ENCODE data around the gene C3orf18. TPM values are rescaled to one million over a fixed set of nuclear protein-coding genes. Genes with fewer than 3 reads are reported as not detected.

Gene C3orf18
- 12.5 and 19.3 TPM in 2 replicates for total RNA-seq (2014; rRNA removed; shearing (Covaris generic))

DNA sequence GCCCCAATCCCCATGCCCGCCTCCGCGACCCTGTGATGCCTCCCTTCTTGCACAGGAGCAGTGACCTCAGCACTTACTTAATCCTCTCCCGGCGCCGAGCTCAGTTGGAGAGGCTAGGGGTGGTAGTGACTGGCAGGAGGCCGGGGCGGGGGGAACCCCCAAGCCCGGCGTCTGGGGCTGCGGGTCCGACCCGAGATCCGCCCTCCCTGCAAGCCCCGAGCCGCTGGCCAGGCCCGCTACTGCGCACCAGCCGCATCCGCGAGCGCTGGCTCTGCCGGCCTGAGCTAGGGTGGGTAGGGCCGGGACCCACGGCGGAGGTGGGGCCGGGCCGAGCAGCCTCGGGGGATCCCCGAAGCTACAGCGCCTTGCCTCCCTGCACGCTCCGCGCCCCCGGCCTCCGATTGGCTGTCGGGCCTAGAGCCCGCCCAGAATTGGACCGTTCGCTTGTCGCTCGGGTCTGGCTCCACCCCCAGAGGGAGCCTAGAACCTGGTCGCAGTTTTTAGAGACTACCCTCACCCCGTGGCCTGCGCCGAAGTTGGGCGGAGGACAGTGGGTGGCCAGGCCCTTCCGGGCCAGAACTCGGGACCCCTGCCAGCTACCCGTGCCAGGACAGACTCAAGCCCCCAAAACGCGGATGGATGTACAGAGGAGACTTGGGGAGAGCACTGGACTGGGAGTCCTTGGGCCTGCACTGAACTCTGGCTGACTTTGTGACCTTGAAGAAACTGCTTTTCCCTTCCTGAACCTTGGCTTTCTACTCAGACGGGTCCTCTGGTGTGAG, at the start of gene C3orf18:
Gene C3orf18 (minus strand): TSS at position 362 of the 782 bp plus-strand sequence. CDS start 2,048 bp downstream, outside the sequence.
- DNase-seq, result peak; percentile 100
- H3K36me3 ChIP-seq (replicated peaks; ENCODE audit: control insufficient read depth, insufficient read depth, low read length), result no peaks in the 10 kb centered on the region; the same call in 1 of the 2 replicates
- peaks cover 13% of the 10 kb centered on the region for H3K27me3 ChIP-seq (ENCODE audit: control insufficient read depth, insufficient read depth, low read length)
- H3K4me3 ChIP-seq (ENCODE audit: insufficient read depth, low read depth, low read length), result peak within 1 kb of the TSS; percentile 69

DNA sequence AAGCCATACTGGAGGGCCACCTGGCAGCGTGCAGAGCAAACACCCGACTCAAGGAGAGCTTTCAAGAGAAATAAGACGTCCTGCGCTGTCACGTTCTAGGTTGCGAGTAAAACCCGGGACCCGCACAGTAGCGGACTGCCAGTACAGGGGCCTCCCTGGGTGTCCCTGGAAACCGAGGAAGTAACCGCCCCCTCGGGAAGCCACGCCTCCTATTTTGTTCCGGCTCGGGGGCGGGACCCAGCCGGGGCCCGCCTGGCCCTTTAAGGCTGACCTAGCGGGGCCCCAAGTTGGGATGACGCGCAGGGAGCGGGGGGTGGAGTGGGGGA, 49.2 kb upstream of the C3orf18 start:
- DNase-seq, result peak; percentile 99
- H3K4me3 ChIP-seq (ENCODE audit: insufficient read depth, low read depth, low read length), result peak overlapping the region; percentile 75
- H3K27me3 ChIP-seq (ENCODE audit: control insufficient read depth, insufficient read depth, low read length), result peaks cover 16% of the 10 kb centered on the region
- H3K36me3 ChIP-seq (replicated peaks; ENCODE audit: control insufficient read depth, insufficient read depth, low read length), result no peaks in the 10 kb centered on the region; the same call in 1 of the 2 replicates

DNA sequence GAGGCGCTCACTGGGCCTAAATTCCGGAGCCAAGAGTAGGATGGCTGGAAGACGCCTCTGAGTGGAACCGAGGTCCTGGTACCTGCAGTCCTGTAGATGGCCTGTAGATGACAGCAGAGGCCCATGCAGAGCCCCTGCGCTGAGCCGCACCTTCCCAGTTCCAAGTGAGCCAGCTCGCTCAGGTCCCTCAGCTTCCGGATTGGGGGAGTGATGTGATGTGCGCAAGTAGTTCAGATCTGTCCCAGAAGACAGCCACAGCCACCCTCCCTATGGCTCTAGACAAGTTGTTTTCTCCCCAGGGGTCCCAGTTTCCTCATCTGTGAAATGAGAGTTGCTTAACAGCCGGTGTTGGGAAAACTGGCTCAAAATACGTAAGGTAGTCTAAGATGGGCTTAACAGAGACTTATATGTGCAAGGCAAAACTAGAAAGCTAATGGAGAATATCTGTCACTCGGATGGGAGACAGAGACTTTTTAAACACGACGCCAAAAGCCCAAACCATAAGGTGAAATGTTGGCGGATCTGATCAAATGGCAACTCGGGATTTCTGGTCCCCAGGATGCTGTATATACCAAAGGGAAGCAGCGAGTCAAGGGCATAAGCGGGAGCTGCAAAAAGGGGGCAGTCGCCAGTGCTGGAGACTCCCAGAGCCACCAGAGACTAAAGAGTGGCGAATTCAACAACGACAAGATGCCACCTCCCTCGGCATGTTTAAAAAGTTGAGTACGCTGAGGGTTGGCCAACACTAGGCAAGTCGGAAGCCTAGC, 48.6 kb upstream of the C3orf18 start:
- Histone ChIP-seq H3K4me3 (ENCODE audit: insufficient read depth, low read depth, low read length) (peak overlapping the region; percentile 51), H3K36me3 (replicated peaks; ENCODE audit: control insufficient read depth, insufficient read depth, low read length) (no peaks in the 10 kb centered on the region; the same call in 1 of the 2 replicates), H3K27me3 (ENCODE audit: control insufficient read depth, insufficient read depth, low read length) (peaks cover 16% of the 10 kb centered on the region)
- DNase-seq, result peak; percentile 90

DNA sequence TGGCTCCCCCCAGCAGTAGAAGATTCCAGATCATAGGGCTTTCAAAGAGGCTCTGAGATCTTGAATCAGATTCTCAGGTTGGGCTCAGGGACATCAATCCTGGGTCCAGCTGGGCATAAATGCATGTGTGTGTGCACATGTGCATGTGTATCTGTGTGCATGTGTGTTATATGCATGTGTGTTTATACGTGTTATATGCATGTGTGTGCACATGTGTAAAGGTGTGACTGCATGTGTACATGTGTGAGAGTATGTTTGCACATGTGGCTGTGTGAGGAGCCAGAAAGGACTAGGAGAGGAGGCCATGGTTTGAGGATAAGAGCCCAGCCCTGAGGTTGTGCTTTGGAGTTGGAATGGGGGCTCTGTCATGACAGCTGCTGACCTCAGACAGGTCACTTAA, 47.6 kb upstream of the C3orf18 start:
- no peak for DNase-seq
- Histone ChIP-seq H3K27me3 (ENCODE audit: control insufficient read depth, insufficient read depth, low read length) (peaks cover 24% of the 10 kb centered on the region), H3K36me3 (replicated peaks; ENCODE audit: control insufficient read depth, insufficient read depth, low read length) (no peaks in the 10 kb centered on the region), H3K4me3 (ENCODE audit: insufficient read depth, low read depth, low read length) (no peak overlapping the region)

DNA sequence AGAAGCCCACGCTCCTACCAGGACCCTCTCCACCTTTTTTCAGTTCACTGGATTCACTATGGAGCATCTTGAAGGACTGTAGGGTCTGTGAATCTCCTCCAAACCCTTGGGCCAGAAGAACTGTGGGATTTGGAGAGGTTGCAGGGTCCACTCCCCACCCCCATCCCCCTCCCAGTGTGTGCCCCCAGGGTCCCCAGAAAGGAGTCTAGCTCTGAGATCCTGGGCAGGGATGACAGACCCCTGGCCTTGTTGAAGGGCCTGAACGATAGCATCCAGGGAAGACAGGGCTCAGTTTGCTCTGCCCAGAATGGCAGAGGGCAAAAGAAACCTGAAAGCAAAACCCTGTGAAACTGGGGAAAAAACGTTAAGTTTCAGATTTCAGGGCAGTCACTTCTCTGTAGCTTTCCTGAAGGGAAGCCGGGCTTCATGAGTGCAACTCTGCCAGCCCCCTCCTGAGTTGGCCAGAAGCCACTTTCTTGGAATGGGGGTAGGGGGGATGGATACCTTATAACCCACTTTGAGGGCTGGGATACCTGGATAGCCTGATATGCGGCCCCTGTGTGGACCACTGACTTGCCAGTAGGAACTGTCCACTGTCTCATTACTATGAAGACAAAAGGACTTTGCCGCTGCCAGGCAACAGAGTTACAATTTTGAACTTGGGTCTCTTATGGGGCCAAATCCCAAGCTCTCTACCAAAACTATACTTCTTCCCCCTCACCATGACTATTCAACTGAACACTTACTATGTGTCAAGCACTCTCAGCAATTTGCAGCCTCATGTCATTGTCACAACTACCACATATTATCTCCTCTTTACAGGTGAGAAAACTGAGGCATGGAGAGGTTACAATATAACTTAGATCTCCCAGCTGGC, 45.7 kb upstream of the C3orf18 start:
- Histone ChIP-seq H3K4me3 (ENCODE audit: insufficient read depth, low read depth, low read length) (no peak overlapping the region), H3K27me3 (ENCODE audit: control insufficient read depth, insufficient read depth, low read length) (peaks cover 24% of the 10 kb centered on the region), H3K36me3 (replicated peaks; ENCODE audit: control insufficient read depth, insufficient read depth, low read length) (no peaks in the 10 kb centered on the region)
- no peak for DNase-seq

DNA sequence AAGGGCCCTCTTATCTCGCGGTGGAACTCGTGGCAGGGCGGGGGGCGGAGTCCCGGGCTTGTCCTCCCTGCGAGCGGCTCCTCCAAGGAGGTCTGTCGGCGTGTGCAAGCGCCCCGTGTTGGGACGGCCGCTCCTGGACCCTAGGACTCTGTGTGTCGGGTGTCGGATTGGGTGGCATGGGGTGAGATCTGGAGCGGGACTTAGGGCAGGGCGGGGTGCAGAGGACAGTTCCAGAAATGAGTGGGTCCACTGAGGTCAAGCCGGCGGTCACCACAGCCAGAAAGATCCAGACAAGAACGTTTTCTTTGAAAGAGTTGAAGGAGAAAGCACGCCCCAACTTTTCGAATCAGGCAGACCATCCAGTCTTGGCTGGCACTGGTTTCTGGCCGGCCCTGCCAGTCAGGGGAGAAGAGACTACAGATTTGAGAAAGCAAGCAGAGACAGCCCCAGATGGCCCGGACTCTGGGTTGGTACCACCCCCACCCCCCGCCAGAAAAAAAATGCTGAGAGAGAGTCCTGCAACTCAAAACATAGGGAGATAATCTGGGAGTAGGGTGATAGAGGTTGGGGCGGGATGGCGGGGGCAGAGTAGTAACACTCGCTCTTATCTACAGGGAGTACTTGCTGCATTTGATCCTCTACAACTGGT, 44.8 kb upstream of the C3orf18 start:
- Histone ChIP-seq H3K36me3 (replicated peaks; ENCODE audit: control insufficient read depth, insufficient read depth, low read length) (no peaks in the 10 kb centered on the region), H3K4me3 (ENCODE audit: insufficient read depth, low read depth, low read length) (peak overlapping the region; percentile 62), H3K27me3 (ENCODE audit: control insufficient read depth, insufficient read depth, low read length) (peaks cover 24% of the 10 kb centered on the region)
- DNase-seq, result peak; percentile 46

DNA sequence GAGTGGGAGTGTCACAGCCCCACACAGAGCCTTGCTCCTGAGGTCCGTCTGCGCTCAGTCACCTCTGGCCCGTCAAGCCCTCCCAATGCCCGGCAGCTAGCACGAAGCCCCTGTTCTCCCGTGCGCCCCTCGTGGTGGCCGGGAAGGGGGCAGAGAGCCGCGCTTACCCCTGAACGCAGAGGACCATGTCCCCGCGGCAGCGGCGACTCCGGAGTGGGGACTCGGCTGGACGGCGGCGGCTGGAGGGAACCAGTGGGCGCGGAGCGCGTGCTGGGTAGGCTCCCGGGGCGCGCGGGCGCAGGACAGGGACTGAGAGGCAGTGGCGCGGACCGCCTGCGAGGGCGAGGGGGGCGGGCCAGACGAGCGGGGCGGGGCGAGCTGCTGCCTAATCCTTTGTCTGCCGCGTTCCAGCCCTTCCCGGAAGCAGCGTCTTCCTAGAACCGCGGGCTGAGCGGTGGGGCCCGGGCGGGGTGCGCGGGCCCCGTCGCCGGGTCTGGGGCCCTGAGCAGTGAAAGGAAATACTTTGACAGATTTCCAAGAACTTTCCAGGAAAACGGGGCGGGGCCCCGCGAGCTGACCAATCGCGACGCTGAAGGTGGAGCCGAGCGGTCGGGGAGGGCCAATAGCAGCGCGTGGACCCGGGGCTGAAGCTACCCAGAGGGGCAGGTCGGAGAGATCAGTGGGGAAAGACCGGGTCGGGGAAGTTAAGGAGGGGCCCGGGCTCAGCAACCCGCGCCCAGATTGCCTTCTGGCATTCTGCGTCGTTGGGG, 44.1 kb upstream of the C3orf18 start, which contains the start of gene CISH:
Gene CISH (minus strand): TSS at position 311 of the 770 bp plus-strand sequence. CDS start 124 bp downstream, at position 187.
- Histone ChIP-seq H3K36me3 (replicated peaks; ENCODE audit: control insufficient read depth, insufficient read depth, low read length) (no peaks in the 10 kb centered on the region; the same call in 1 of the 2 replicates), H3K4me3 (ENCODE audit: insufficient read depth, low read depth, low read length) (peak within 1 kb of the TSS; percentile 62), H3K27me3 (ENCODE audit: control insufficient read depth, insufficient read depth, low read length) (peaks cover 24% of the 10 kb centered on the region)

DNA sequence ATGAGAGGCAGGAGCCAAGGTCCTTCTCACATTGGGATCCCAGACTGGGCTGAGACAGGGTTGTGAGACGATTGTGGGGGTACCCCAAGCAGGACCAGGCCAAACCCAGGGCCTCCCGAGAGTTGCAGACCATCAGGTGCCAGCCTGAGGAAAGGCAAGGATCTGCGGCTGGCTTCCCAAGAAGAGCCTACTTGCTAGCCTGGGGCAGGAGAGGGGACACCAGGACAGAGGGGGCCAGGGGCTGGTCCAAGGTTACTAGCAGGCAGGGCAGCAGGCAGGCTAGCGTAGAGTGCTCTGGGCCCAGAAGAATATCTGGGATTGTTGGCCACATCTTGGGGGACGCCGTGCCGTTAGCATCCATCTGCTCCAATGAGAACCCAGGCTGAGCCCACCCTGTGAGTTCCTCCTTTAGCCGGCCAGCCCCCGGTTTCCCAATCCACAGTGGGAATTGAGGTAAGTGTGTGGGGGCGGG, 43.5 kb upstream of the C3orf18 start:
- no peaks in the 10 kb centered on the region; the same call in 1 of the 2 replicates for H3K36me3 ChIP-seq (replicated peaks; ENCODE audit: control insufficient read depth, insufficient read depth, low read length)
- DNase-seq, result no peak
- H3K27me3 ChIP-seq (ENCODE audit: control insufficient read depth, insufficient read depth, low read length), result peaks cover 24% of the 10 kb centered on the region
- peak overlapping the region; percentile 62 for H3K4me3 ChIP-seq (ENCODE audit: insufficient read depth, low read depth, low read length)

More for the DNA sequence above, 44.1 kb upstream of the C3orf18 start, which contains the start of gene CISH:
- peak; percentile 99 for DNase-seq

DNA sequence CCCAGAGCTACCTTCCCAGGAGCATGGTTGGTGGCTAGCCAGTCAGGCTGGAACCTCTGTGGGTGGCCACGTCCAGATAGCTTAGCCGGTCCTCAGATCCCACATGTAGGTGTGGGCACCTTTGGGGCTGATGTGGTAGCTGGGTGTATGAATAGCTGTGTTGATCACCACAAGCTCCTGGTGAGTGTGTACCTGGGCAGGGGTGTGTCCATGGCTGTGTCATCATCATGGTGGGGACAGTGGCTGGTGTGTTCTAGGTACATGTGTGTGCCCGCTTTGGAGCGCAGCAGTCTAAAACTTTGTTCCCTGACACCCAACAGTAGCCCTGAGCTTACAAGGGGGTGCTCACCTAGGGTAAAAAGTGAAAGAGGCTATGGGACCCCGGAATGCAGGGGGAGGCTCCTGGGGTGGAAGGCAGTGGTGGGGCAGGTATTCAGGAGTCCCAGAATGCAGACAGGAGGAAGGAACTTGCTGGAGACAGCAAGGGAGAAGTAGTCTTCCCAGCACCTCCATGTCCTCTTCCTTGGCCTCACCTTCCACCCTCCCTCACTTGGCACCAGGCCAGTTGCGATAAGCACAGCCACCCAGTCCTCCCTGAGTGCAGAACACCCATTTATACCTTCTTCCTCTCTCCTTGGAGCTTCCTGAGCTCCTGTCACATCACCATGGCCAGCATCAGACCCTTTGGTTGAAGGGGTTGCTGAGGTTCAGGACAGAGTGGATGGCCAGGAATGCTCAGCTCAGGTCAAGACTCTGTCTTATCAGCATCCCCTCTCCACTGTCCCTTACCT, 42.8 kb upstream of the C3orf18 start:
- no peaks in the 10 kb centered on the region; the same call in 1 of the 2 replicates for H3K36me3 ChIP-seq (replicated peaks; ENCODE audit: control insufficient read depth, insufficient read depth, low read length)
- peaks cover 24% of the 10 kb centered on the region for H3K27me3 ChIP-seq (ENCODE audit: control insufficient read depth, insufficient read depth, low read length)
- no peak for DNase-seq
- no peak overlapping the region for H3K4me3 ChIP-seq (ENCODE audit: insufficient read depth, low read depth, low read length)

DNA sequence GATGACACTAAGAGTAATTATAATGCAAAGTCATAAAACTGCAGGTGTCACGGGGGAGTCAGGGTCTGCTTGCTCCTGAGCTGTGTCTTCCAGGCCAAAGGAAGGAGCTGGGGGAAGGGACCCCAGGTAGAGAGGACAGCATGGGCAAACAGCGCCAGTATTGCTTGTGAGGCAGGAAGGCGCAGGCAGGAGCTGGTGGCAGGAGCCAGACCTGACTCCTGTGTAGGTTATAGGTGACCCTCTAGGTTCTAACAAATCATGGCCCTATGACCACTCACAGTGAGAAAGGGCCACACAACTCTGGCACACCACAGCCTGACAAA, 42.2 kb upstream of the C3orf18 start:
- no peaks in the 10 kb centered on the region; the same call in 1 of the 2 replicates for H3K36me3 ChIP-seq (replicated peaks; ENCODE audit: control insufficient read depth, insufficient read depth, low read length)
- H3K4me3 ChIP-seq (ENCODE audit: insufficient read depth, low read depth, low read length), result no peak overlapping the region
- DNase-seq, result no peak

DNA sequence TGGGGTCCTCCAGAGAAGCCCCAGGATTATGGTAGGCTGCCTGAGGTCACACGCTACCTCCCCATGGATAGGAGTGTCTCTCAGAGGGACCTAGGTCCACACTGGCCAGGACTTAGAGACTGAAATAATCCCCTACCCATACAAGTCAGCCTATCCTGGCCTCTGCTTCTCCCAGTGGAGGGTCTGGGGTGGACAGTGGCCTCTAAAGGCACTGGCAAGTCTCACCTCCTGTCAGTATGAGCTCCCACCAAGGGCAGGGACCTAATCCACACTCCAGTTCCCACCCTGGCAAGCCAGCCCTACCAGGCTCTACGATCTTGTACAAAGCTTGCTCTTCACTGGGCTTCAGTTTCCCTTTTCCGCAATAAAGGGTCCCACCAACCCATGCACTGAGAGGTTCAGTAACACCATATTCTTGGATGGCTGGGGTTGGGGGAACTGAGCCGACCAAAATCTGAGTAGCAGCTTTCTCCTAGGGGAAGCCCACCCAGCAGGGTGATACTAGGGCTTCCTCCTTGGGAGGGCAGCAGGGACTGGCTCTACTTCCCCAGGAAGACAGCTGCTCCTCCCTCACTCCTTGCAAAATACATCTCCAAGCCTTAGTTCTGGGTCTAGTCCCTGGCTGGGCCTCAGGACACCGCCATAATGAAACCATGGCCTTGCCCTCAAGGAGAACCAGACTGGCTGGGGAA, 41.7 kb upstream of the C3orf18 start:
- DNase-seq, result no peak
- H3K4me3 ChIP-seq (ENCODE audit: insufficient read depth, low read depth, low read length), result no peak overlapping the region
- no peaks in the 10 kb centered on the region; the same call in 1 of the 2 replicates for H3K36me3 ChIP-seq (replicated peaks; ENCODE audit: control insufficient read depth, insufficient read depth, low read length)
- H3K27me3 ChIP-seq (ENCODE audit: control insufficient read depth, insufficient read depth, low read length), result peaks cover 24% of the 10 kb centered on the region

More for the DNA sequence above, 42.2 kb upstream of the C3orf18 start:
- peaks cover 24% of the 10 kb centered on the region for H3K27me3 ChIP-seq (ENCODE audit: control insufficient read depth, insufficient read depth, low read length)

DNA sequence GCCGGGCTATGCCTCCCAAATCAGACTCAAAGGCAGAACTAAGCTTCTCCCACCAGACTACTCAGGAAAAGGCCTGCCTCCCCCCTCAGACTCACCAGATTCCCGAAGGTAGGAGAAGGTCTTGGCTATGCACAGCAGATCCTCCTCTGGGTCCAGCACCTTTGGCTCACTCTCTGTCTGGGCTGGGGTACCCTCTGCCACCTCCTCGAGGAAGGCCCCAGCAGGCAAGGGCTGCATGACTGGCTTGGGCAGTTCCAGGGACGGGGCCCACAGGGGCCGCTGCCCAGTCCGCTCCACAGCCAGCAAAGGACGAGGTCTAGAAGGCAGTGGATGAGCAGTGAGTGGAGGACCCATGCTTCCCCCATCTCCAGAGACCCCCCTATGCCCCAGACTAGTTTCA, 40.7 kb upstream of the C3orf18 start:
- Histone ChIP-seq H3K36me3 (replicated peaks; ENCODE audit: control insufficient read depth, insufficient read depth, low read length) (no peaks in the 10 kb centered on the region; the same call in 1 of the 2 replicates), H3K4me3 (ENCODE audit: insufficient read depth, low read depth, low read length) (no peak overlapping the region), H3K27me3 (ENCODE audit: control insufficient read depth, insufficient read depth, low read length) (peaks cover 19% of the 10 kb centered on the region)
- no peak for DNase-seq
